Endothelial cell of umbilical vein (primary cell): ENCODE measurements around the gene TPT1. TPM values are rescaled to one million over a fixed set of nuclear protein-coding genes. Genes with fewer than 3 reads are reported as not detected.

ENCODE experiments used
- BruUV-seq: library from RNA; stranded (reverse); fragments of 400-500 nt; replicated peaks from 2 replicates; lab custom pipeline; 2021; lab: Mats Ljungman, UMichigan
- CTCF ChIA-PET: fragments of 300-600, 350-600 bp; sonication (Branson Sonifier 250); formaldehyde crosslinking; loops from one replicate; lab custom pipeline; 2021; ENCODE audit warnings: antibody characterized with exemption, inconsistent platforms; lab: Charles Lee
- POLR2A ChIA-PET: fragments of 300-600, 350-600 bp; sonication (Branson Sonifier 250); formaldehyde crosslinking; loops from one replicate; lab custom pipeline; 2021; ENCODE audit warnings: antibody characterized with exemption, inconsistent platforms; lab: Charles Lee
- DNase-seq: peaks from one replicate; pipeline ENCODE4 v3.0.0-alpha.2; 2011; ENCODE audit warnings: low read depth, low spot score
- FAIRE-seq: peaks from 2 replicates; lab custom pipeline; 2011; peaks lifted over from hg19 to GRCh38; lab: Jason Lieb, UNC
- H2AFZ ChIP-seq: 2 replicates; pipeline ENCODE4 v1.6.0; 2012; ENCODE audit warnings: low read depth, low read length, control low read depth, inconsistent platforms
- H3K27ac ChIP-seq: 2 replicates; pipeline ENCODE4 v1.5.1; 2011; ENCODE audit warnings: low read depth, mild to moderate bottlenecking, control low read depth, low read length, moderate library complexity; ENCODE audit not compliant: insufficient read depth
- H3K27me3 ChIP-seq, 2 experiments: 2 replicates each; pipeline versions ENCODE4 v1.6.0 to v1.6.1; 2011; ENCODE audit warnings: low read length in 2 of 2, mixed read lengths in 1 of 2; ENCODE audit not compliant: control insufficient read depth in 2 of 2, insufficient read depth in 2 of 2
- H3K36me3 ChIP-seq, 2 experiments: 2 replicates in 1 of 2; 3 replicates in 1 of 2; pipeline ENCODE4 v1.5.1; 2011; ENCODE audit warnings: low read length in 2 of 2, mild to moderate bottlenecking in 1 of 2, moderate library complexity in 1 of 2; ENCODE audit not compliant: control insufficient read depth in 2 of 2, insufficient read depth in 2 of 2; ENCODE audit errors: extremely low read depth in 1 of 2
- H3K4me1 ChIP-seq: 3 replicates; pipeline ENCODE4 v1.5.1; 2011; ENCODE audit warnings: mild to moderate bottlenecking, low read length; ENCODE audit not compliant: control insufficient read depth, insufficient read depth; ENCODE audit errors: extremely low read depth
- H3K4me2 ChIP-seq: 2 replicates; pipeline ENCODE4 v1.6.1; 2011; ENCODE audit warnings: low read length, control low read depth, mixed read lengths; ENCODE audit not compliant: insufficient read depth
- H3K4me3 ChIP-seq, 3 experiments: fragments of 200-600 bp in 1 of 3; sonication (generic), shearing (Covaris generic) in 1 of 3; replicated peaks in 1 of 3; 2 replicates each; pipeline ENCODE4 v1.5.1; 2011 to 2016; ENCODE audit warnings: control low read depth in 3 of 3, low read length in 3 of 3, mild to moderate bottlenecking in 2 of 3, inconsistent platforms in 1 of 3, low read depth in 1 of 3, moderate library complexity in 1 of 3; ENCODE audit not compliant: insufficient read depth in 1 of 3
- H3K79me2 ChIP-seq: 2 replicates; pipeline ENCODE4 v1.6.0; 2012; ENCODE audit warnings: low read length, inconsistent platforms; ENCODE audit not compliant: control insufficient read depth, insufficient read depth
- H3K9ac ChIP-seq: replicated peaks from 2 replicates; pipeline ENCODE3; 2011; ENCODE audit warnings: low read length, control low read depth; ENCODE audit not compliant: insufficient read depth; ENCODE audit errors: extremely low read depth
- H3K9me1 ChIP-seq: replicated peaks from 3 replicates; pipeline ENCODE4 v1.6.0; 2011; ENCODE audit warnings: mild to moderate bottlenecking, low read length; ENCODE audit not compliant: control insufficient read depth, insufficient read depth; ENCODE audit errors: extremely low read depth
- H3K9me3 ChIP-seq: replicated peaks from 2 replicates; pipeline ENCODE4 v1.5.1; 2012; ENCODE audit warnings: low read length, inconsistent platforms; ENCODE audit not compliant: control insufficient read depth, insufficient read depth
- H4K20me1 ChIP-seq: replicated peaks from 2 replicates; pipeline ENCODE3; 2011; ENCODE audit warnings: mild to moderate bottlenecking, low read length; ENCODE audit not compliant: control insufficient read depth, insufficient read depth; ENCODE audit errors: extremely low read depth
- CTCF ChIP-seq, 2 donors: IDR thresholded peaks; 1 replicate in 1 of 2; 2 replicates in 1 of 2; pipeline ENCODE4 v1.5.1; 2011; ENCODE audit warnings: low read length in 2 of 2, mild to moderate bottlenecking in 2 of 2, moderate library complexity in 2 of 2, control low read depth in 1 of 2, inconsistent platforms in 1 of 2, low read depth in 1 of 2; ENCODE audit not compliant: insufficient read depth in 1 of 2; ENCODE audit errors: extremely low read depth in 1 of 2
- EZH2 ChIP-seq: IDR thresholded peaks from 2 replicates; pipeline ENCODE4 v1.6.1; 2012; ENCODE audit warnings: borderline replicate concordance, low read depth, mild to moderate bottlenecking, moderate library complexity, low read length, inconsistent platforms; ENCODE audit not compliant: severe bottlenecking
- FOS ChIP-seq: IDR thresholded peaks from 2 replicates; pipeline ENCODE4 v1.6.1; 2011; ENCODE audit warnings: mild to moderate bottlenecking, low read length, moderate library complexity, borderline replicate concordance; ENCODE audit not compliant: insufficient read depth
- GATA2 ChIP-seq: IDR thresholded peaks from 2 replicates; pipeline ENCODE4 v1.7.0; 2011; ENCODE audit warnings: low read depth, mild to moderate bottlenecking, moderate library complexity, mixed read lengths, low read length; ENCODE audit not compliant: insufficient read length, insufficient read depth
- JUN ChIP-seq: IDR thresholded peaks from 2 replicates; pipeline ENCODE4 v1.6.1; 2011; ENCODE audit warnings: borderline replicate concordance, low read depth; ENCODE audit not compliant: insufficient read length, insufficient read depth
- MAX ChIP-seq: IDR thresholded peaks from 2 replicates; pipeline ENCODE4 v1.6.1; 2011; ENCODE audit not compliant: insufficient read depth, insufficient read length
- MYC ChIP-seq: IDR thresholded peaks from one replicate; pipeline ENCODE4 v1.6.1; 2011; ENCODE audit warnings: mild to moderate bottlenecking, low read depth, low read length
- POLR2A ChIP-seq: IDR thresholded peaks from 2 replicates; pipeline ENCODE4 v1.6.1; 2012; ENCODE audit warnings: low read depth, mild to moderate bottlenecking, control low read depth, low read length
- POLR2AphosphoS5 ChIP-seq: IDR thresholded peaks from 2 replicates; pipeline ENCODE4 v1.6.1; 2012; ENCODE audit warnings: low read depth, mild to moderate bottlenecking, control low read depth, low read length, moderate library complexity; ENCODE audit not compliant: insufficient read depth
- dilution Hi-C: fragments of 300-500 bp; cut with MboI; formaldehyde crosslinking; loops from one replicate; pipeline ENCODE4 v1.15.0; 2019; ENCODE audit warnings: low sequenced_read_pairs; ENCODE audit not compliant: extremely low pct_ligation_motif_present
- intact Hi-C: fragments of 100-400 bp; cut with micrococcal nuclease; formaldehyde crosslinking; loops from one replicate; pipeline ENCODE4 v1.10.0; 2022
- polyA plus RNA-seq, 4 experiments: library from polyadenylated mRNA; depleted of rRNA in 3 of 4; stranded (reverse) in 3 of 4; unstranded in 1 of 4; fragments of >200 nt; gene quantifications; 2 replicates each; pipeline versions ENCODE4 v1.2.1 to v1.2.3, GENCODE V29; 2011 to 2012; ENCODE audit warnings: missing spikeins in 1 of 4
- total RNA-seq: library from RNA; stranded (reverse); gene quantifications from 2 replicates; pipeline ENCODE4 v1.2.3, GENCODE V29; 2021

The TPT1 gene
- total and polyA plus RNA-seq, 2 donors (not counting 3 experiments of a cell fraction or from before 2014, with no cell fraction given), result 2,993 to 4,330 TPM

GRCh38 chr13:45367358-45367757 lies 26.4 kb upstream of the TPT1 start:
- DNase-seq, result peak; percentile 79
- POLR2A ChIA-PET, result no interaction called here
- CTCF ChIA-PET, result interaction anchor here (1.2 to 2.1 kb wide), 3 partner anchors 16 to 27 kb away, joined by 3 to 7 read pairs (median 4); partner anchors contain the start of gene TPT1
- dilution Hi-C loops, result no loop called here
- peaks cover 13% of the 10 kb centered on the region for H3K4me1 ChIP-seq
- TF ChIP-seq MYC, result no peak
- TF ChIP-seq CTCF (IDR thresholded peaks at IDR 0.05; ENCODE audit: extremely low read depth in 1 of 2, insufficient read depth in 1 of 2, low read depth in 1 of 2, low read length in 2 of 2), result no peak
- peak; percentile 89 for TF ChIP-seq FOS
- TF ChIP-seq MAX, result no peak
- TF ChIP-seq JUN, result peak; percentile 44
- TF ChIP-seq POLR2A, result no peak
- TF ChIP-seq EZH2, result no peak
- TF ChIP-seq GATA2, result peak; percentile 37
- TF ChIP-seq POLR2AphosphoS5, result no peak
- FAIRE-seq, result peak; percentile 91
- no peak overlapping the region for H2AFZ ChIP-seq
- peak overlapping the region; percentile 34 for H3K27ac ChIP-seq
- intact Hi-C loops, result loop anchor here (2.0 kb wide), 1 partner anchor 27 kb away; the partner anchor contains the start of gene TPT1
- H3K9me1 ChIP-seq, result no peaks in the 10 kb centered on the region
- no peaks in the 10 kb centered on the region for H3K79me2 ChIP-seq
- H3K36me3 ChIP-seq, result no peaks in the 10 kb centered on the region
- H3K4me2 ChIP-seq, result no peak overlapping the region
- H4K20me1 ChIP-seq, result no peaks in the 10 kb centered on the region
- no peaks in the 10 kb centered on the region for H3K27me3 ChIP-seq
- H3K9me3 ChIP-seq, result no peaks in the 10 kb centered on the region
- BruUV-seq, result no TSS peak
- H3K4me3 ChIP-seq, result no peak overlapping the region
- no peak overlapping the region for H3K9ac ChIP-seq
